Measurements from ENCODE around the gene SPTLC3. TPM values are rescaled to one million over a fixed set of nuclear protein-coding genes. Genes with fewer than 3 reads are reported as not detected.

SPTLC3 gene
- total RNA-seq, 2 experiments from 2014 or later = 0.16 to 1.2 TPM

DNA sequence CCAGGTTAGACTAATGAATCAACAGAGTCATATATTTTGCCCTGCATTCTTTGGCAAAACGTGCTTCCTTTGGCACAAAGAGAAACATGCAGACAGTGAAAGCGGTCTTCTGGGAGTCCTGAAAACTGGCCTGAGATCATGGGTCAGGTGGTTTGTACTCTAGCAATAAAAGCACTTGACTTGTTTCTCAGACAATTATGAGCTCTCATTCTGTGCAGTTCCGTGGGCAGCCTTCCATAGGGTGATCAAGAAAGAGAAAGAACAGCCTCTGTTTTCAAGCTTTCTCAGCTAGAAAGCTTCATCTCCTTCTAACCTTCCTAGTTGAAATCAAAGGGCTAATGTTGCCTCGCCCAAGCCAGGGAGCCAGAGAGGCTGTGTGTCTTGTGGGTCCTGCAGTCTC lies 149.6 kb downstream of the SPTLC3 start:
- H3K27me3 Mint-ChIP-seq = no peaks in the 10 kb centered on the region
- H3K4me3 Mint-ChIP-seq = no peak overlapping the region
- CTCF ChIA-PET = no interaction called here
- H3K27ac Mint-ChIP-seq = no peak overlapping the region
- no peak for ATAC-seq
- DNase-seq = no peak
- no peaks in the 10 kb centered on the region for H3K4me1 Mint-ChIP-seq
- H3K9me3 Mint-ChIP-seq (ENCODE audit: low read depth) = no peaks in the 10 kb centered on the region
- no peaks in the 10 kb centered on the region for H3K36me3 Mint-ChIP-seq

DNA sequence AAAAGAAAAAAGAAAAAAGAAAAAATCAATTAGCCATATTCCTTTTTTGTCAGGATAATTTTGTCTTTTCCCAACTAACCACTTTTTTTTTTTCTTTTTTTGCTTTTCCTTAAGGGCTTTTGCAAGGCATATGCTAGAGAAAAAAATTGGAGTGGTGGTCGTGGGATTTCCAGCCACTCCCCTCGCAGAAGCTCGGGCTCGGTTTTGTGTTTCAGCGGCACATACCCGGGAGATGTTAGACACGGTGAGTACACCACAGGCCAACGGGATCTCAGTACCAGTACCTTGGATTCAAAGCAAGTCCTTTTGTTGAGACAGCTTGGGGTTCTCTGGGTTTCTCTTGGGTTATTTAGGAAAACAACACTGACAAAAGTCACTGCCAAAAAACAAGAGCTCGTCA lies 151.1 kb downstream of the SPTLC3 start:
- no peak overlapping the region for H3K4me3 Mint-ChIP-seq
- H3K27ac Mint-ChIP-seq = no peak overlapping the region
- DNase-seq (no peak), ATAC-seq (no peak)
- no peaks in the 10 kb centered on the region for H3K4me1 Mint-ChIP-seq
- H3K9me3 Mint-ChIP-seq (ENCODE audit: low read depth) = no peaks in the 10 kb centered on the region
- no peaks in the 10 kb centered on the region for H3K36me3 Mint-ChIP-seq
- CTCF ChIA-PET = no interaction called here
- no peaks in the 10 kb centered on the region for H3K27me3 Mint-ChIP-seq

DNA sequence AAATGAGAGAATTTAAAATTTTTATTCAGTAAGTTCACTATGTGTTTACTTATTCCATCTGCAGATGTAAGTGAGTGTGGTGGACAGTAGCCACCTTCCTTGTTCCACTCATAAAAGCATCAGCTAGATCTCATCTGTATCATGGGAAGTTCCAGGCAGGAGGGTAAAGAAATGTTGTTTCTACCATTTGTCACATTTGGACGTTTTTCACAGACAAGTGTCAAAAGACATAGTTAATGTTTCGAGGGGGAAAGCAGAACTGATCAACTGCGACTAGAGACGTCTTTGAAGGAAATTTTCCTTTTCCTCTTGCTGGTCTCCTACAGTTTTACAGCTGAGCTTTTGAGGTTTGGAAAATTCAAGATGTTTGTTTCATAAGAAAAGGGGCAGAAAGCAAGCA lies 156.4 kb downstream of the SPTLC3 start:
- CTCF ChIA-PET = no interaction called here
- Mint-ChIP-seq H3K27ac (no peak overlapping the region), H3K36me3 (no peaks in the 10 kb centered on the region), H3K4me3 (no peak overlapping the region), H3K9me3 (ENCODE audit: low read depth) (no peaks in the 10 kb centered on the region), H3K4me1 (no peaks in the 10 kb centered on the region), H3K27me3 (peaks cover 4% of the 10 kb centered on the region)
- DNase-seq (no peak), ATAC-seq (no peak)

DNA sequence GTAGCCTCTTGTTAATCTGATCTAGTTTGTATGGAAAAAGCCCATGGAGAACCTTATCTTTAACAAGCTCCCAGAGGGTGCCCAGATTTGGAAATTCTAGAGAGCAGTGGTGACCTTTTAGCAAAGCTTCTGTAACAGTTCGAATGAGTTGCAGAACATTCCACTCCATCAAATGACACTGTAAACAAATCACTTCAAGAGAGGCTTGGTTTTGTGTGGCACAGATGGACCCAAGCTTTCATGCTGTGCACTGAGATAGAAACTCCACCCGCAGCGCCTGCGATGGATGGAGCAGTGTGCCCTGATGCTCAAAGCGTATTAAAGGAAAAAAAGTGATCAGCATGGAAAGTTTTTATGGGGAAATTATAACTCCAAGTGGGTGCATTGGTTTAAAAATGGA lies 157.2 kb downstream of the SPTLC3 start:
- no peaks in the 10 kb centered on the region for H3K4me1 Mint-ChIP-seq
- CTCF ChIA-PET = no interaction called here
- no peak overlapping the region for H3K27ac Mint-ChIP-seq
- no peaks in the 10 kb centered on the region for H3K36me3 Mint-ChIP-seq
- no peaks in the 10 kb centered on the region for H3K9me3 Mint-ChIP-seq (ENCODE audit: low read depth)
- no peak for ATAC-seq
- no peak for DNase-seq
- no peak overlapping the region for H3K4me3 Mint-ChIP-seq
- peaks cover 6% of the 10 kb centered on the region for H3K27me3 Mint-ChIP-seq

DNA sequence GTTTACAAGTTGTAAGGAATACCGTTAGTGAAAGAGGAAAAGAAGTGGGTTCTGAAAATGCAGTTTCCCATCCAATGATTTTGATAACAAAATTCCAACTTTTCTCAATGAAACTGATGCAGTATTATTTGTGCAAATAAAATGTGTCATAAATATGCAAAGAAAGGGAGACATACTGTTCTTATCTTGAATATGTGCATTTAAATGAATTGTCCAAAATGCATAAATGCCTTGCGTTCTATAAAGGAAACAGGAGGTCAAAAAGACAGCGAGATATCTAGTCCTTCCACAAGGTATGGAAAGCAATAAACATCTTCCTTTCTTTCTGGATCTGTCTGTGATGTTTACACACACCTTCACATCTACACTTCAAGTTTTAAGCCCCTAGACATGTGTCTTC lies 157.7 kb downstream of the SPTLC3 start:
- no peaks in the 10 kb centered on the region for H3K36me3 Mint-ChIP-seq
- no peaks in the 10 kb centered on the region for H3K4me1 Mint-ChIP-seq
- CTCF ChIA-PET = no interaction called here
- H3K27ac Mint-ChIP-seq = no peak overlapping the region
- DNase-seq (no peak), ATAC-seq (no peak)
- H3K9me3 Mint-ChIP-seq (ENCODE audit: low read depth) = no peaks in the 10 kb centered on the region
- no peak overlapping the region for H3K4me3 Mint-ChIP-seq
- H3K27me3 Mint-ChIP-seq = peaks cover 6% of the 10 kb centered on the region

DNA sequence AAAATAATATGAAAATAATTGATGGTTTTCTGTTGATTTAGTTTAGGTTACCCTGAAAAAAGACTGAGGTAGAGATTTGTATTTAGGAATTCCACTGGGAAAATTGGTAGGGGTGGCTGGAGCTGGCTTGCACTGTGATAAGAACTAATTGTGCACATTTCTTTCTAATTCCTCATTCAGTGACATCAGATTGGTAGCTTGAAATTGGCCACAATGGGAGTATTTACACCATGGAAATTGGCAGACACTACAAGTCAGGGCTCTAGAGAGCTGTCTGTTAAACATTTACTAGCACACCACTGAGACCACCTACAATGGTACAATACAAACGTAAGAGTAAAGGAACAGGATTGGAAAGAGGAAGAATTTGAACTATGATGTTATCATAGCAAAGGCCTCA lies 160.3 kb downstream of the SPTLC3 start:
- CTCF ChIA-PET = no interaction called here
- Mint-ChIP-seq H3K27ac (no peak overlapping the region), H3K27me3 (peaks cover 6% of the 10 kb centered on the region), H3K9me3 (ENCODE audit: low read depth) (no peaks in the 10 kb centered on the region), H3K36me3 (no peaks in the 10 kb centered on the region), H3K4me3 (no peak overlapping the region), H3K4me1 (no peaks in the 10 kb centered on the region)
- DNase-seq (no peak), ATAC-seq (no peak)

DNA sequence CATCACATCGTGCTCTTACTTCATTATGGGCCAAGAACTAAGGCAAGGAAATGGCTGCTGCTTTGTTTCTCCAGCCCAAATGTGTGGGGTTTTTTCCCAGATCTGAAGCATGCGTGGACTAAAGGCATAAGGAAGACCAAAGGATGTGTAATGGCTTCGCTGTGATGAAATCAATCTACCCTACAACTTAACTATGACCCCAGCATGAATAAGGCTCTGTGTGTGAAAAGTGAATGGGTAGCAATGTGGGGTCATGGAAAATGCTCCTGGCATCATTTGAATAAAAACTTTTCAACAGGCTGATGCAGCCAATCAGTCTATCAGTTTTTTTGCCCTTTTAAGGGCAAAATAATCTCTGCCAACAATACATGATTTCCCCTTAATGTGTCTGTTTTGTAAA lies 162.0 kb downstream of the SPTLC3 start:
- Mint-ChIP-seq H3K9me3 (ENCODE audit: low read depth) (no peaks in the 10 kb centered on the region), H3K27me3 (peaks cover 5% of the 10 kb centered on the region), H3K27ac (no peak overlapping the region), H3K4me1 (no peaks in the 10 kb centered on the region), H3K36me3 (no peaks in the 10 kb centered on the region), H3K4me3 (no peak overlapping the region)
- CTCF ChIA-PET = no interaction called here
- DNase-seq (no peak), ATAC-seq (no peak)

DNA sequence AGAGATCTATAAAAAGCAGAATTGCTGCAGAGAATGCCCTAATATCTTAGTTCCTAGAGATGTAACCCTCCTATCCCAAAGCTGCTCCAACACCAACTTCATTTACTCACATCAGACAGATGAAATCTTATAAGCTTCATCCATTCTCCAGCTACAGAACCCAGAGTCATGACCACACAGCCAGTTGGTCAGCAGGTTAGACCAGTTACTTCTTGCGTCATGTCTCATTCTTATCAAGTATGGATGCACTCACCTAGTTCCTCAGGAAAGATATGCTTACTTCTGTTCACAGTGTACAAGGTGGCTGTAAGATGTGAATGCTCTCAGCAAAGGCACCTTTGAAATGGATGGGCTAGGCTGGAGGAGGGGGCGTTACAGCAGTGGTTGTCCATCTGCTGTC lies 164.4 kb downstream of the SPTLC3 start:
- no peak for DNase-seq
- H3K9me3 Mint-ChIP-seq (ENCODE audit: low read depth) = no peaks in the 10 kb centered on the region
- ATAC-seq = no peak
- peaks cover 20% of the 10 kb centered on the region for H3K27me3 Mint-ChIP-seq
- H3K27ac Mint-ChIP-seq = no peak overlapping the region
- CTCF ChIA-PET = no interaction called here
- H3K4me3 Mint-ChIP-seq = no peak overlapping the region
- no peaks in the 10 kb centered on the region for H3K4me1 Mint-ChIP-seq
- H3K36me3 Mint-ChIP-seq = no peaks in the 10 kb centered on the region

DNA sequence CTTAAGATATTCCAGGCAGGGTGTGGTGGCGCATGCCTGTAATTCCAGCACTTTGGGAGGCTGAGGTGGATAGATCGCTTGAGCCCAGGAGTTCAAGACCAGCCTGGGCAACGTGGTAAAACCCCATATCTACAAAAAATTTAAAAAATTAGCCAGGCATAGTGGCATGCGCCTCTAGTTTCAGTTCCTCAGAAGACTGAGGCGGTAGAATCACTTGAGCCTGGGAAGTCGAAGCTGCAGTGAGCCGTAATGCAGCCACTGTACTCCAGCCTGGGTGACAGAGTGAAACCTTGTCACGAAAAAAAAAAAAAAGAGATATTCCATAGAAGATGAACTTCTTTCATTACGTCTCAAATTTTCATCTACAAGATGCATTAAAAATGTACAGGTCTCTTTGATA lies 165.6 kb downstream of the SPTLC3 start:
- peaks cover 20% of the 10 kb centered on the region for H3K27me3 Mint-ChIP-seq
- H3K4me1 Mint-ChIP-seq = no peaks in the 10 kb centered on the region
- H3K9me3 Mint-ChIP-seq (ENCODE audit: low read depth) = no peaks in the 10 kb centered on the region
- no peaks in the 10 kb centered on the region for H3K36me3 Mint-ChIP-seq
- H3K4me3 Mint-ChIP-seq = no peak overlapping the region
- DNase-seq = no peak
- H3K27ac Mint-ChIP-seq = no peak overlapping the region
- CTCF ChIA-PET = no interaction called here
- ATAC-seq = no peak

DNA sequence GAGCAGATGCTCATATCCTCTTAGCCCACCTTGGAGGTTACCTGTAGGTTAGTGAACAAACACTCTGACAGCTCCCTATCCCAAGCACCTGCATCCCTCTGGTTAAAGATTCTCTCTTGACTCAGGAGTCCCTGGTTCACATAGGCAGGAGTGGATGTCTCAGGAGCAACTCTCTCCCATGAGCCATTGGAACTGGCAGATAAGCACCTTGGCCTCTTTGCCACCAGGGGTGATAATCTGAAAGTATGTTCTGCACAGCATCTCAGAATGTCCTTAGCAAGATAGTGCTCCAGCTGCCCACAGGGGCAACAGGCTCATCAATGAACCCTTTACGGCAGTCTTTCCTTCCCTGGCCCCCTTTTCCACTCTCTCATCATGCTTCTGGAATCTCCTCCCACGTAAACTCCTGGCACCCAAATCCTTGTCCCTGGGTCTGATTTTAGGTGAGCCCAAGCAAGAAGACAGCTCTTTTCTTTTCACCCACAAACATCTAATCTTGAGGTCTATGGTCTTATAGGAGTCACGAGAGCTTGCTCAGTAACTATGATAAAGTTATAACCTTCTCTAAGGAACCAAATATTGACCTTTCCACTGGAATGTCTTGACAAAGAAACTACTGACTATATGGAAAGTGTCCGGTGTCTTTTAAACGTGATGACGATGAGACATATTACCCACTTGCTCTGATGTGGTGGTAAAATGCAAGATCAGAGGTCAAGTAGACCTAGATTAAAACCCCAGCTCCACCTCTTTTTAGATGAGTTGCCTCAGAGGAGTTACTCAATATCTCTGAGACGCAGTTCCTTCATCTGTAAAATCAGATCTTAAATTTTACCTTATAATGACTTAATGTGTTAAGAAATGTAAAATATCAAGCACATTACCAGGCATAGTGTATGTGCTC lies 172.5 kb downstream of the SPTLC3 start:
- no peak overlapping the region for H3K27ac Mint-ChIP-seq
- no peak for ATAC-seq

DNA sequence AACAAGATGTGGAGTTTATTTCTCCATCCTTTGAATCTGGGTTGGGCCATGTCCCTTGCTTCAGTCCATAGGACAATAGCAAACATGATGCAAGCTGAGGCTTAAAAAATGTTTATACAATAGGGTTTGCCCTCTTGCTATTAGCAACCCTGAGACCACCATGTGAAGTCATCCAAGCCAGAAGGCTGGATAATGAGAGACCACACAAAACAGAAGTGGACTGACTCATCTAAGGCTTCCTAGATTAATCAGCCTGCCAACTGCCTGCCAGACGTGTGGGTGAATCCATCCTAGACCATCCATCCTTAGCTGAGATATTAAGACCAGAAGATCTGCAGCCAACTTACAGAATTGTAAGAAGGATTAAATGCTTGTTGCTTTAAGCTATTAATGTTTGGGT lies 174.2 kb downstream of the SPTLC3 start:
- ATAC-seq (peak; percentile 61), DNase-seq (peak; percentile 42)
- peaks cover 2% of the 10 kb centered on the region for H3K9me3 Mint-ChIP-seq (ENCODE audit: low read depth)
- no peak overlapping the region for H3K27ac Mint-ChIP-seq
- CTCF ChIA-PET = no interaction called here
- H3K4me3 Mint-ChIP-seq = no peak overlapping the region
- H3K4me1 Mint-ChIP-seq = peaks cover 4% of the 10 kb centered on the region
- peaks cover 3% of the 10 kb centered on the region for H3K36me3 Mint-ChIP-seq
- H3K27me3 Mint-ChIP-seq = peaks cover 20% of the 10 kb centered on the region

More for the DNA sequence above, 172.5 kb downstream of the SPTLC3 start:
- CTCF ChIA-PET = interaction anchor here (1.1 kb wide), 1 partner anchor 121 kb away, joined by 3 read pairs; no protein-coding TSS in a partner anchor
- H3K27me3 Mint-ChIP-seq = peaks cover 29% of the 10 kb centered on the region
- peaks cover 2% of the 10 kb centered on the region for H3K36me3 Mint-ChIP-seq
- peaks cover 4% of the 10 kb centered on the region for H3K4me1 Mint-ChIP-seq
- no peak for DNase-seq
- H3K9me3 Mint-ChIP-seq (ENCODE audit: low read depth) = no peaks in the 10 kb centered on the region
- H3K4me3 Mint-ChIP-seq = no peak overlapping the region

DNA sequence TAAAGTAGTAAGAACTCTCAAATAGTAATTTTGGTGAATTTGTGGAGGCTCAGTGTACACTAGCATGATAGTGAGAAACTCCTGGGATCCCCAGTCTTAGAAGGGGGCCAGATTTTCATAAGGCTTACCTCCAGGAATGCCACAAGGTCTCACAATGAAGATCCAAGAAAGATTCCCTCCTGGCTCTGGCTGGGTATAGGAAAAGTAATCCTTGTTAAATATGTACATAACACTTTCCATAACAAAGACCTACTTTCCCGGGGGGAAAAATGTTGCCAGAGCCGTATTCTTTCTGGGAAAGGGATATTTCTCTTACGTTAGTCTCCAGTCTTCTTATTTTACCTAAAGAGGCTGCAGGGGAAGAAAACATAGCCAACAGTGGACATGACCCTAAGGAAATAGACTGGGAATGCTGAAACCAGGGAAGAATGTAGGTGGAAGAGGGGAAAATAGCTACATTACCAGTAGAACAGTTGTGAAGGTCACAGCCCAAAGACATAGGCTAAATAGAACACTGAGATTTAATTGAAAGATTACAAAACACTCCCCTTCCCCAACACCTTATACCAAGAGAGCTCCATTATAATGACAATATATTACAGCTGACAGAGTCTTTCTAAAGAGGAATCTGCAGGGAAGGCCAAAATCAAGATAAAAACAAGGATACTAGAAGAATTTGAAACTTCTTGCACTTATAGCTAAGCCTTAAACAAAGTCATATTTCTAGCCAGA lies 177.4 kb downstream of the SPTLC3 start:
- no peak overlapping the region for H3K27ac Mint-ChIP-seq

DNA sequence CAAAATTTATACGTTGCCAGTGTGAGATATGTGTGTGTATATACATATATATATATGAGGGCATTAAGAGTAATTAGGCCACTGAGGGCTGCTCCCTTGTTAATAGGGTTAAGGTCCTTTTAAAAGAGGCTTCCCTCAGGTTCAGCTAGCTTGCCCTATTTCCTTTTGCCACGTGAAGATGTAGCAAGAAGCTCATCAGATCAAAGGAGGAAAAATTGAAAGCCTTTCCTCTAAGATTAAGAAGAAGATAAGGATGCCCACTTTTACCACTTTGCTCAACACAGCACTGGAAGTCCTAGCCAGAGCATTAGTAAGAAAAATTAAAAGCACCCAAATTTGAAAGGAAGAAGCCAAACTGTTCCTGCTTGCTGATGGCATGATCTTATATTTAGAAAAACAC lies 179.1 kb downstream of the SPTLC3 start:
- no peak for ATAC-seq
- H3K4me3 Mint-ChIP-seq = no peak overlapping the region
- H3K27me3 Mint-ChIP-seq = peaks cover 19% of the 10 kb centered on the region
- no peak for DNase-seq
- CTCF ChIA-PET = no interaction called here
- peaks cover 3% of the 10 kb centered on the region for H3K36me3 Mint-ChIP-seq
- H3K27ac Mint-ChIP-seq = no peak overlapping the region
- peaks cover 2% of the 10 kb centered on the region for H3K9me3 Mint-ChIP-seq (ENCODE audit: low read depth)
- H3K4me1 Mint-ChIP-seq = peaks cover 2% of the 10 kb centered on the region

More for the DNA sequence above, 177.4 kb downstream of the SPTLC3 start:
- peaks cover 4% of the 10 kb centered on the region for H3K4me1 Mint-ChIP-seq
- H3K27me3 Mint-ChIP-seq = peaks cover 26% of the 10 kb centered on the region
- DNase-seq (no peak), ATAC-seq (no peak)
- H3K9me3 Mint-ChIP-seq (ENCODE audit: low read depth) = peaks cover 2% of the 10 kb centered on the region
- H3K36me3 Mint-ChIP-seq = peaks cover 3% of the 10 kb centered on the region
- H3K4me3 Mint-ChIP-seq = no peak overlapping the region
- CTCF ChIA-PET = no interaction called here

DNA sequence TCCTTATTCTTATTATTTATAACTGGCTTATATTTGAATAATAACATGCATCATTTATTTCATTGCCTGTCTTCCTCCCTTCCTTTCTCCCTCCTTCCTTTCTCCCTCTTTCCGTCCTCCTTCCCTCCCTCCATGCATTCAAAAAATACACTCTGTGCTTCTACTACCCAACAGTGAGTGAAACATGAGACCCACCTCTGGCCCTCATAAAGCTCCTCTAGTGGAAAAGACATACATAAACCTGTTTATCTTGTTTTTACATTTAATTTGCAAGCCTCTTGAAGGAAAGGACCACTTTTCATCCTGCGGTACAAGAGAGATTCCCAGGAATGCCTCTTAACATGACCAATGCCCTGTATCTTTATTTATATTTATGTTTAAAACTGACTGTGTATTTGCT lies 190.5 kb downstream of the SPTLC3 start:
- CTCF ChIA-PET = no interaction called here
- Mint-ChIP-seq H3K4me3 (no peak overlapping the region), H3K36me3 (no peaks in the 10 kb centered on the region), H3K4me1 (no peaks in the 10 kb centered on the region), H3K9me3 (ENCODE audit: low read depth) (no peaks in the 10 kb centered on the region), H3K27me3 (peaks cover 2% of the 10 kb centered on the region), H3K27ac (no peak overlapping the region)
- ATAC-seq = no peak
- no peak for DNase-seq

All from activated CD8-positive, alpha-beta memory T cell treated with anti-CD3 and anti-CD28 coated beads, Interleukin-2, amount 10 ng/mL, durations not matched to agents 7 days and 5 days (primary cell).